Measurements from ENCODE around the gene ZNF518A.

ZNF518A gene

DNA sequence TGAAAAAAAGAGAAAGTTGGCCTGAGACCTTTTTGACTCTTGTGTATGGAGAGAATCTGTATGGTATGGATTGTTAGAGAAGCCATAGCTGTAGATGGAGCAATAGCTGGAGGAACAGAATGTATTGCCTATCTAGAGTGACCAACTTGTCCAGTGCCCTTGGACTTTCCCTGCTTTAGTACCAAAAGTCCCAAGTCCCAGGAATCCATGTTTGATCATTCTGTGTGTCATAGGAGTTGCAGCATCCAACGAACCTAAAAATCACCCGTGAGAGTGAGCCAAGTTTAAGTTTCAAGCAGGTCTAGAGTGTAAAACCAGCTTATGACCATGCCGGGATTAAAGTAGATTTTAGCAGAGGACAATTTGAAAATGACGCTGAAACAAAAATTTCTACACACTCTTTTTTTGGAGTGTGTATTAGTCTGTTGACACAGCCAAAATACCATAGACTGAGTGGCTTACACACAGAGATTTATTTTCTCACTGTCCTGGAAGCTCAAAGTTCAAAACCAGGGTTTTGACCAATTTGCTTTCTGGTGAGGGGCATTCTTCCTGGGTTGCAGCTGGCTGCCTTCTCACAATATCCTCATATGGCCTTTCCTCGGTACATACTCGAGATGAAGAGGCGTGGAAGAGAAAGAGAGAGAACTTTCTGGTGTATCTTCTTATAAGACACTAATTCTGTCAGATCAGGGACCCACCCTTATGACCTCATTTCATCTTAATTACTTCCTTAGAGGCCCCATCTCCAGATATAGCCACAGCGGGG, 36.9 kb upstream of the ZNF518A start:
- TF ChIP-seq, protein P1, sequence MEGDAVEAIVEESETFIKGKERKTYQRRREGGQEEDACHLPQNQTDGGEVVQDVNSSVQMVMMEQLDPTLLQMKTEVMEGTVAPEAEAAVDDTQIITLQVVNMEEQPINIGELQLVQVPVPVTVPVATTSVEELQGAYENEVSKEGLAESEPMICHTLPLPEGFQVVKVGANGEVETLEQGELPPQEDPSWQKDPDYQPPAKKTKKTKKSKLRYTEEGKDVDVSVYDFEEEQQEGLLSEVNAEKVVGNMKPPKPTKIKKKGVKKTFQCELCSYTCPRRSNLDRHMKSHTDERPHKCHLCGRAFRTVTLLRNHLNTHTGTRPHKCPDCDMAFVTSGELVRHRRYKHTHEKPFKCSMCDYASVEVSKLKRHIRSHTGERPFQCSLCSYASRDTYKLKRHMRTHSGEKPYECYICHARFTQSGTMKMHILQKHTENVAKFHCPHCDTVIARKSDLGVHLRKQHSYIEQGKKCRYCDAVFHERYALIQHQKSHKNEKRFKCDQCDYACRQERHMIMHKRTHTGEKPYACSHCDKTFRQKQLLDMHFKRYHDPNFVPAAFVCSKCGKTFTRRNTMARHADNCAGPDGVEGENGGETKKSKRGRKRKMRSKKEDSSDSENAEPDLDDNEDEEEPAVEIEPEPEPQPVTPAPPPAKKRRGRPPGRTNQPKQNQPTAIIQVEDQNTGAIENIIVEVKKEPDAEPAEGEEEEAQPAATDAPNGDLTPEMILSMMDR (IDR thresholded peaks at IDR 0.05; ENCODE audit: low read depth, low read length, poor library complexity, severe bottlenecking) = no peak
- TF ChIP-seq EZH2phosphoT487 (IDR thresholded peaks at IDR 0.05; ENCODE audit: borderline replicate concordance, low read length) = no peak
- H4K20me1 ChIP-seq (ENCODE audit: control insufficient read depth, insufficient read depth, low read depth, low read length) = no peaks in the 10 kb centered on the region
- H3K79me2 ChIP-seq (ENCODE audit: control insufficient read depth, low read length) = 0 out of 2 replicates have a peak, but pooled peaks cover 4% of the 10 kb centered on the region
- H3K4me1 ChIP-seq (ENCODE audit: control insufficient read depth, low read length) = peaks cover 24% of the 10 kb centered on the region
- peaks cover 2% of the 10 kb centered on the region; the same call in 1 of the 2 replicates for H3F3A ChIP-seq (ENCODE audit: control insufficient read depth, insufficient read depth)
- H3K9me3 ChIP-seq (ENCODE audit: control insufficient read depth, insufficient read depth, low read length) = peaks cover 5% of the 10 kb centered on the region; the same call in 1 of the 2 replicates
- H3K27ac ChIP-seq (ENCODE audit: low read depth, low read length) = no peak overlapping the region
- H3K27me3 ChIP-seq (ENCODE audit: control insufficient read depth, low read length) = no peaks in the 10 kb centered on the region
- peaks cover 4% of the 10 kb centered on the region for H3K36me3 ChIP-seq (ENCODE audit: control insufficient read depth, low read length)
- no peak overlapping the region for H3K4me3 ChIP-seq (ENCODE audit: low read length)
- no peak overlapping the region for H3K4me2 ChIP-seq (ENCODE audit: low read length)
- no peaks in the 10 kb centered on the region for H3K9me2 ChIP-seq (replicated peaks; ENCODE audit: control insufficient read depth, low read length)

DNA sequence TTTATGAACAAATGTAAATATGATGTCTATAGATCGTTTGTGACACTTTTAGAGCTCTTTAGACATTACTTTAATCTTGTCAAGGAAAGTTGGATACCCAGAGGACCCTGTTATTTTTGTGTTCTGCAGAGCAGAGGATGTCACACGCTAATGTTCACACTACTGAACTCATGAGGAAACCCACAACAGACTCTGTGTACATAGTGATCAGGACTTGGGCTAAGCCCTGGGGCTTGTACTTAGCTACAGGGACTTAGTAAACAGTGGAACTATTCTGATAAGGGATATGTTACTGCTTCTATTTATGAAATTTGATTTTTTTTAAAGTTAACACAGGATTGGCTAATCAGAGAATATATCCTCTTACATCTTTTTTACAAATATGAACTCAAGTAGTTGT, 36.1 kb upstream of the ZNF518A start:
- no peak overlapping the region for H3K27ac ChIP-seq (ENCODE audit: low read depth, low read length)
- no peak overlapping the region for H3K4me2 ChIP-seq (ENCODE audit: low read length)
- no peaks in the 10 kb centered on the region for H3K9me2 ChIP-seq (replicated peaks; ENCODE audit: control insufficient read depth, low read length)

DNA sequence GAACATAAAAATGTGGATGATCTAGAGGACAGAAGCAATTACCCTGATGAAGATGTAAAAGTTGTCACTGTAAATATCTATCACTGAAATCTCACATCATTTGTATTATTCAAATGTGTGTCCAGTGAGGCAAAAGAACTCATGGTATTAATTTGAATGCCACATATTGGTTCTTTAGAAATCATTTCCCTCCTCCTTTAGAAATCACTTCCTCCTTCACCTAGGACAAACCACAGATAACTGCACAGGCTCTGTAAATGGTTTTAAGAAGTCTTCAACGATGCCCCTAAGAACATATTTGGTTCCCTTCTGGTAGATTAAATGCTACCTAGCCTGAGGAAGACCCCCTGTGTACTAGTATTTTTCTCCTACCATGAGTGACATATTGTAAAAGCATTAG, 33.1 kb upstream of the ZNF518A start:
- H3K4me2 ChIP-seq (ENCODE audit: low read length) = no peak overlapping the region
- no peaks in the 10 kb centered on the region for H3K36me3 ChIP-seq (ENCODE audit: control insufficient read depth, low read length)
- no peak overlapping the region for H3K27ac ChIP-seq (ENCODE audit: low read depth, low read length)
- H3K9me3 ChIP-seq (ENCODE audit: control insufficient read depth, insufficient read depth, low read length) = no peaks in the 10 kb centered on the region
- H4K20me1 ChIP-seq (ENCODE audit: control insufficient read depth, insufficient read depth, low read depth, low read length) = no peaks in the 10 kb centered on the region
- H3K27me3 ChIP-seq (ENCODE audit: control insufficient read depth, low read length) = no peaks in the 10 kb centered on the region
- no peak overlapping the region for H3K4me3 ChIP-seq (ENCODE audit: low read length)
- no peaks in the 10 kb centered on the region for H3K79me2 ChIP-seq (ENCODE audit: control insufficient read depth, low read length)
- H3F3A ChIP-seq (ENCODE audit: control insufficient read depth, insufficient read depth) = no peaks in the 10 kb centered on the region
- H3K4me1 ChIP-seq (ENCODE audit: control insufficient read depth, low read length) = peaks cover 5% of the 10 kb centered on the region
- H3K9me2 ChIP-seq (replicated peaks; ENCODE audit: control insufficient read depth, low read length) = no peaks in the 10 kb centered on the region
- TF ChIP-seq, protein P1 (IDR thresholded peaks at IDR 0.05; ENCODE audit: low read depth, low read length, poor library complexity, severe bottlenecking) = no peak
- TF ChIP-seq EZH2phosphoT487 (IDR thresholded peaks at IDR 0.05; ENCODE audit: borderline replicate concordance, low read length) = no peak

More for the DNA sequence above, 36.1 kb upstream of the ZNF518A start:
- TF ChIP-seq, protein P1 (IDR thresholded peaks at IDR 0.05; ENCODE audit: low read depth, low read length, poor library complexity, severe bottlenecking) = no peak
- no peak for TF ChIP-seq EZH2phosphoT487 (IDR thresholded peaks at IDR 0.05; ENCODE audit: borderline replicate concordance, low read length)
- H3K4me1 ChIP-seq (ENCODE audit: control insufficient read depth, low read length) = peaks cover 19% of the 10 kb centered on the region
- peaks cover 2% of the 10 kb centered on the region; the same call in 1 of the 2 replicates for H3F3A ChIP-seq (ENCODE audit: control insufficient read depth, insufficient read depth)
- peaks cover 3% of the 10 kb centered on the region for H3K36me3 ChIP-seq (ENCODE audit: control insufficient read depth, low read length)
- peaks cover 5% of the 10 kb centered on the region; the same call in 1 of the 2 replicates for H3K9me3 ChIP-seq (ENCODE audit: control insufficient read depth, insufficient read depth, low read length)
- H4K20me1 ChIP-seq (ENCODE audit: control insufficient read depth, insufficient read depth, low read depth, low read length) = no peaks in the 10 kb centered on the region
- 0 out of 2 replicates have a peak, but pooled peaks cover 2% of the 10 kb centered on the region for H3K79me2 ChIP-seq (ENCODE audit: control insufficient read depth, low read length)
- no peak overlapping the region for H3K4me3 ChIP-seq (ENCODE audit: low read length)
- no peaks in the 10 kb centered on the region for H3K27me3 ChIP-seq (ENCODE audit: control insufficient read depth, low read length)
